ENCODE results near the gene MEMO1. TPM values are rescaled to one million over a fixed set of nuclear protein-coding genes. Genes with fewer than 3 reads are reported as not detected.

MEMO1 gene
- total RNA-seq, 1 experiment from 2014 or later = 44.4 TPM

- no peak overlapping the region for H3K27ac Mint-ChIP-seq
- DNase-seq (ENCODE audit: low spot score) (no peak), ATAC-seq (no peak)
- no peaks in the 10 kb centered on the region for H3K27me3 Mint-ChIP-seq (ENCODE audit: low read depth)
- ChIA-PET POLR2A (interaction anchor here (0.7 kb wide), 1 partner anchor 17 kb away, joined by 5 read pairs; no protein-coding TSS in a partner anchor), CTCF (no interaction called here)
- no peaks in the 10 kb centered on the region for H3K36me3 Mint-ChIP-seq
- no peaks in the 10 kb centered on the region for H3K9me3 Mint-ChIP-seq
- peaks cover 26% of the 10 kb centered on the region for H3K4me1 Mint-ChIP-seq
- TF ChIP-seq SOX15 (CRISPR knock-in tag; IDR thresholded peaks at IDR 0.05) (no peak), ZNF263 (CRISPR knock-in tag; IDR thresholded peaks at IDR 0.05; ENCODE audit: low read depth) (no peak), NR3C1 (CRISPR knock-in tag; conservative IDR thresholded peaks at IDR 0.05; ENCODE audit: low read depth) (no peak), ZNF138 (CRISPR knock-in tag; conservative IDR thresholded peaks at IDR 0.05) (no peak), ZNF317 (CRISPR knock-in tag; IDR thresholded peaks at IDR 0.05; ENCODE audit: borderline replicate concordance, low read depth) (no peak), ZNF512 (CRISPR knock-in tag; IDR thresholded peaks at IDR 0.05; ENCODE audit: borderline replicate concordance) (no peak), ZBTB43 (CRISPR knock-in tag; IDR thresholded peaks at IDR 0.05) (no peak), GTF2I (CRISPR knock-in tag; conservative IDR thresholded peaks at IDR 0.05) (no peak), ZSCAN18 (CRISPR knock-in tag; IDR thresholded peaks at IDR 0.05) (no peak), MLX (CRISPR knock-in tag; IDR thresholded peaks at IDR 0.05) (no peak), ZNF121 (CRISPR knock-in tag; IDR thresholded peaks at IDR 0.05) (no peak), ZBTB21 (CRISPR knock-in tag; IDR thresholded peaks at IDR 0.05; ENCODE audit: borderline replicate concordance) (no peak), ZNF425 (CRISPR knock-in tag; conservative IDR thresholded peaks at IDR 0.05) (no peak), ZNF416 (CRISPR knock-in tag; IDR thresholded peaks at IDR 0.05) (no peak), AR (CRISPR knock-in tag; IDR thresholded peaks at IDR 0.05) (no peak)
- no peak overlapping the region for H3K4me3 Mint-ChIP-seq
Observed at GRCh38 chr2:31979956-31980355, 30.9 kb downstream of the MEMO1 start.

- no peak for DNase-seq (ENCODE audit: low spot score)
- Mint-ChIP-seq H3K36me3 (no peaks in the 10 kb centered on the region), H3K4me1 (peaks cover 20% of the 10 kb centered on the region), H3K9me3 (no peaks in the 10 kb centered on the region), H3K27me3 (ENCODE audit: low read depth) (no peaks in the 10 kb centered on the region), H3K27ac (no peak overlapping the region), H3K4me3 (no peak overlapping the region)
- ChIA-PET POLR2A (no interaction called here), CTCF (no interaction called here)
- ATAC-seq = no peak
- TF ChIP-seq ZNF396 (CRISPR knock-in tag; IDR thresholded peaks at IDR 0.05; ENCODE audit: borderline replicate concordance) (no peak), ZNF317 (CRISPR knock-in tag; IDR thresholded peaks at IDR 0.05; ENCODE audit: borderline replicate concordance, low read depth) (no peak), FOXJ3 (CRISPR knock-in tag; IDR thresholded peaks at IDR 0.05; ENCODE audit: borderline replicate concordance) (no peak), KAT7 (CRISPR knock-in tag; IDR thresholded peaks at IDR 0.05; ENCODE audit: borderline replicate concordance) (no peak), TP53 (CRISPR knock-in tag; IDR thresholded peaks at IDR 0.05) (no peak), ZNF425 (CRISPR knock-in tag; conservative IDR thresholded peaks at IDR 0.05) (no peak), MAX (CRISPR knock-in tag; IDR thresholded peaks at IDR 0.05) (no peak)
Observed at GRCh38 chr2:31979018-31979417, 31.8 kb downstream of the MEMO1 start.

Data from WTC11 (cell line).